GM19438 (cell line): ENCODE data around the gene LANCL1.

Source experiments
- ATAC-seq: cut with Tn5 transposase; IDR thresholded peaks from one replicate; pipeline ENCODE4 v1.9.1; 2021; ENCODE audit warnings: low read depth; ENCODE audit not compliant: unreplicated experiment

Gene LANCL1

DNA sequence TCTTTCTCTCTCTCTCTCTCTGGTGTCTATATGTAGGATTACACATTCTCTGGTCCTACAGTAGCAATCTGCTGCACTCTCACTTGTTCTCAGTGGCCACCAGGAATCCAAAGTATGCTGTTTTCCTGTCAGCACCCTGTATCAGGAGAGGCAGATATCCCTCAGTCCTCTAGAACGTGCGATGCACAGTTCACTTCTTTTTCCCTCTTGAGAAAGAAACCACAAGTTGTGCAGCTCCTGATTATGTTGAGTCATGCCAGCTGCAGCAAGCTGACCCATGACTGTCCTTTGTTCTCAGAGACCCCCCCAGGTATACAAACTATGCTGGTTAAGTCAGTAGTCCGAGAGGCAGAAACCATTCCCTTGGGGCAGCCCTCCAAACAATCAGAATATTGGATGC, 54.6 kb downstream of the LANCL1 start:
- no peak for ATAC-seq

DNA sequence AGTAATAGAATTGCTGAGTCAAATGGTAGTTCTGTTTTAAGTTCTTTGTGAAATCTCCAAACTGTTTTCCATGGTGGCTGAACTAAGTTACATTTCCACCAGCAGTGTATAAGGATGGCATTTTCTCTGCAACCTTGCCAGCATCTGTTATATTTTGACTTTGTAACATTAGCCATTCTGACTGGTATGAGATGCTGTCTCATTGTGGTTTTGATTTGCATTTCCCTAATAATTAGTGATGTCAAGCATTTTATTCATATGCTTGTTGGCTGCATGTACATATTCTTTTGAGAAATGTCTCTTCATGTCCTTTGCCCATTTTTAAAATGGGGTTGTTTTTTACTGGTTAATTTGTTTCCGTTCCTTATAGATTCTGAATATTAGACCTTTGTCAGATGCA, 63.9 kb downstream of the LANCL1 start:
- ATAC-seq: no peak

DNA sequence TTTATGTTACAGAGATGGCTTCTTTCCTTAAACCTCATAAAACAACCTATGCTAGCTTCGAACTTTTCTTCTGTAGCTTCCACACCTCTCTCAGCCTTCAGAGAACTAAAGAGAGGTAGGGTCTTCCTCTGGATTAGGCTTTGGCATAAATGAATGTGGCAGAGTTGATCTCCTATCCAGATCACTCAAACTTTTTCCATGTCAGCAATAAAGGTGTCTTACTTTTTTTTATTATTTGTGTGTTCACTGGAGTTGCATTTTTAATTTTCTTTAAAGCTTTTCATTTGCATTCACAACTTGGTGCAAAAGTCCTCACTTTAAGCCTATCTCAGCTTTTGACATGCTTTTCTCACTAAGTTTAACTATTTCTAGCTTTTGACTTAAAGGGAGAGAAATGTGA, 66.0 kb downstream of the LANCL1 start:
- no peak for ATAC-seq

DNA sequence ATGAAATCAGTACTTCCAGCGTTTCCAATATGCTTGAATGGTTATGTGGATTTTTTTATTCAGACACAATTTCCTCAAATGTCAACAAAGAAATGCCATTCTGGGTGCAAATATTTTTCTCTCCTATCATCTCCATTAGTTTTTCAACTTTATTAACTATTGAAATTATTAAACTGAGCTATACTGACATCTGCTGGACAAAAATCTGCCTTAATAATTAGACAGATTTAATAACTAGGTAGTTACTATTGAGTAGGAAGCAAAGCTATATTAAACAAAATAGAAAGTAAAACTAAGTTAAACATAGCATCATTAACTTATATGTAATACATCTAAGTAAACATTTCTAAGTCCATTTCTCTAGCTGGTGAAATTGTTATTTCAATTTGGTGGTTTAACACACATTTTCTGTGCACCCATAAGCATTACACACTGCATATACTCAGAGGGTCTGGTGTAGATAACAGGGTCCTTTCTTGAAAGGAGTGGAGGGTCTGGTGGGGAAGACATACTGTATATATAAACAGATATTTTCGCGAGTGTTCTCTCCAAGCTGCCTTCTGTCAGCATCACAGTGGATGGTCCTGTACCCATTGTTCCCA, 77.0 kb downstream of the LANCL1 start:
- ATAC-seq: no peak

DNA sequence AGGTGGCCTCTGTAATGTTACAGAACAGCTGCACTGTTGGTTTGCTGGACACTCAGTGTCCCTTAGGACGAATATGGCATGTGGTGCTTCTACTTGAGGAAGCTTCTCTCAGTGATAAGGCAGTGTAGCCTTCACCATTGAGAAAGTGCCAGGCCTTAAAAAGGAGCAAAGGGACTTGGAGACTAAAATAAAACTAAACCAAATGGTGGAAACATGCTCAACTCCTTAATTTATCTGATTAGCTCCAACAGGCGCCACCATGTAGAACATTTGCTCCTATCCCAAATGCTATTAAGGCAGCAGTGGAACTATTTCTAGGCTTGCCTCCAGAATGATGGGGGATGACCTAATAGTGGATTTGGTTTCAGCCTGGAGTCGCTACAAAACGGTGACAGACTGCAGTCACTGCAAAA, 84.1 kb downstream of the LANCL1 start:
- ATAC-seq: no peak

DNA sequence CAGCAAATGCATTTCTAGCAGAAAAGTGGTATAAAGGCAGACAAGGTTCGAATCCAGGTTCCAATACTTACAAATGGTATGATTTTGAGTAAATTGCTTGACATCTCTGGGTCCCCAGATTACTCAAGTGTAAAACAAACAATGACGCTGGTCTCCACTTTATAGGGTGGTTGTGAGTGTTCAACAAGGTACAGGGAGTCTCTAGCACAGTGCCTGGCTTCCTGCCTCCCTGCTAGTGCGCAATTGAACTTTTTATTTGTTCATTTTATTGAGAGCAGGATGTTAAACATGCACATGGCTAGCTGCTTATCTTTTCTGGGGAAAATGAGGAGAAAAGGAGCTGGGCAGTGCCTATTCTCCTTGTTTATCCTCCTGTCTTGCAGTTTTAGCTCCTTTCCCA, 86.7 kb downstream of the LANCL1 start:
- no peak for ATAC-seq

DNA sequence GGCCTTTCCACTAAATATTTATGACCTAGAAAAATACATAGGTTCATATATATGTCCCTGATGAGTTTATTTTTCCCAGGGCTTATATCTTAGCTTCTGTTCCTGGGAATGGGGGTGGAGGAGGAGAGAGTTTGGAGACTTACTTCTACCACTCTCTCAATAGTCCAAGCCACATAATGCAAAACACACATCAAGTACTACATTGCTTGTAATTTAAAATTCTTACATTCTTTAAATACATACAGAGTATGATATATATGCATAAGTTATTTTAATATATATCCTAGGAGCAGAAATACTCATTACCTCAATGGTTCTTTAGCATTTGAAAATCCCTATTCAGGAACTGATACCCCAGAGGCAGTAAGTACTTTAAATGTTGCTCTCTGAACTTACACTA, 88.4 kb downstream of the LANCL1 start:
- no peak for ATAC-seq

DNA sequence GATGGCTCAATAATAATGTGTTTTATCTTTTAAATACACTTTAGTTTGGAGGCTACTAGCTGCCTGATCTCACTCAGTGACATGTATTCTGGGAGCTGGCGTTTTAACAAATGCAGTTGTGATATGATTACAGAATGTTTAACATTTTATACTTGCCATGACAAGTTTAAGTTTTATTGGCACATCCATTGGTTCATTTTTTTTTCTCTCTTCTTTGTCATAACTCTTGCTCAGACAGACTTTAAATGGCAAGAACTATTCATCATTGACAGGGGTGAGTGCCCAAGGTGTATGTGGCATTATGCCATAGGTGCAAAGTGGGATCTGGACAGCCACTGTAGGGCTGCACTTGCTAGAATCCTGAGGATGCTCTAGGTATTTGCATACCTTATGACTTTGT, 89.5 kb downstream of the LANCL1 start:
- ATAC-seq: no peak
